Activated naive CD8-positive, alpha-beta T cell treated with anti-CD3 and anti-CD28 coated beads for 36 hours (primary cell): ENCODE results near the gene HCFC1R1. TPM values are rescaled to one million over a fixed set of nuclear protein-coding genes. Genes with fewer than 3 reads are reported as not detected.

Source experiments
- DNase-seq: peaks from one replicate; pipeline ENCODE4 v3.0.0; 2021
- H3K27ac Mint-ChIP-seq: one replicate; pipeline ENCODE4 v1.8.0; 2022; ENCODE audit warnings: mild to moderate bottlenecking, moderate library complexity, mixed read lengths
- H3K27me3 Mint-ChIP-seq: one replicate; pipeline ENCODE4 v1.8.0; 2022; ENCODE audit warnings: mild to moderate bottlenecking, mixed read lengths
- H3K36me3 Mint-ChIP-seq: one replicate; pipeline ENCODE4 v1.8.0; 2021; ENCODE audit warnings: mild to moderate bottlenecking, mixed read lengths
- H3K4me1 Mint-ChIP-seq: one replicate; pipeline ENCODE4 v1.8.0; 2021; ENCODE audit warnings: mixed read lengths
- H3K4me3 Mint-ChIP-seq: one replicate; pipeline ENCODE4 v1.8.0; 2022; ENCODE audit warnings: mild to moderate bottlenecking, moderate library complexity, mixed read lengths
- H3K9me3 Mint-ChIP-seq: one replicate; pipeline ENCODE4 v1.8.0; 2022; ENCODE audit warnings: mixed read lengths
- total RNA-seq, 2 experiments: library from RNA; stranded (reverse); gene quantifications; one replicate each; pipeline ENCODE4 v1.2.3, GENCODE V29; 2021

HCFC1R1 gene
- total RNA-seq, 2 experiments from 2014 or later: 23.4 to 23.7 TPM

GRCh38 chr16:3008690-3009037, 15.1 kb downstream of the HCFC1R1 start:
- peaks cover 21% of the 10 kb centered on the region for H3K4me1 Mint-ChIP-seq
- no peaks in the 10 kb centered on the region for H3K9me3 Mint-ChIP-seq
- H3K27ac Mint-ChIP-seq: no peak overlapping the region
- H3K36me3 Mint-ChIP-seq: no peaks in the 10 kb centered on the region
- H3K4me3 Mint-ChIP-seq: no peak overlapping the region
- DNase-seq: no peak
- H3K27me3 Mint-ChIP-seq: peaks cover 20% of the 10 kb centered on the region

DNA sequence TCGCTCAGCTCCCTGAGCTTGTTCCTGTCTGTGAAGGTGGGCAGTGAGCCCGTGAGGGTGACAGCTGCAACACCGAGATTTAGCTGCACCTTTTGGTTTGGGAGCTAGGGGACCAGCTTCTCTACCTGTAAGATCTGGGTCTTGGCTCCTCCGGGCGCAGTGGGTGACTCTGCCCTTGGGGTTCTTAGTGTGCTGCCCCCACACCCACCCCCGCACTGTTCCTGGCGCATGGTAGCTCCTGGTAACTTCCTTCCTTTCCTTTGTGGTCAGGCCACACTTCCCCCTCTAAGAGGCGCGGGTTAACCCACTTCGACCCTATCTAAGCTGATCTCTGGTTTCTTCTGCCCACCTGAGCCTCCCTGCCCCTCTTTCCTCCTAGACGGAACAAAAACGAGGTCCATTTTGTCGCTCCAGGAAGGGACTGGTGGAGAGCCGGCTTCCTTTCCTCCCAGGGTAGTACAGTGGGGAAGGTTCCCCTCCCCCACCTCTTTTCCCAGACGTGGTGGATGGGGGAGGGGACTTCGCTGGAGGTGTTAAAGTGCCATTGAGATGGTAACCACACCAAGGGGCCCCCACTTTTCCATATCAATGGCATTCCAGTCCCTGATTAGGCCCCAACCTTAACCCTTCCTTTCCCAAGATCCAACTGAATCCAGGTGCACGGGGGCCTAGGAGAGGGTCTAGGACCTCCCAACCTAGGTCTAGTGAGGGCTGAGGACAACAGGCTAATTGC, 15.6 kb downstream of the HCFC1R1 start:
- no peak overlapping the region for H3K27ac Mint-ChIP-seq
- no peak for DNase-seq
- no peaks in the 10 kb centered on the region for H3K9me3 Mint-ChIP-seq
- no peaks in the 10 kb centered on the region for H3K36me3 Mint-ChIP-seq
- peak overlapping the region; percentile 56 for H3K4me3 Mint-ChIP-seq
- peaks cover 21% of the 10 kb centered on the region for H3K4me1 Mint-ChIP-seq
- peaks cover 20% of the 10 kb centered on the region for H3K27me3 Mint-ChIP-seq

DNA sequence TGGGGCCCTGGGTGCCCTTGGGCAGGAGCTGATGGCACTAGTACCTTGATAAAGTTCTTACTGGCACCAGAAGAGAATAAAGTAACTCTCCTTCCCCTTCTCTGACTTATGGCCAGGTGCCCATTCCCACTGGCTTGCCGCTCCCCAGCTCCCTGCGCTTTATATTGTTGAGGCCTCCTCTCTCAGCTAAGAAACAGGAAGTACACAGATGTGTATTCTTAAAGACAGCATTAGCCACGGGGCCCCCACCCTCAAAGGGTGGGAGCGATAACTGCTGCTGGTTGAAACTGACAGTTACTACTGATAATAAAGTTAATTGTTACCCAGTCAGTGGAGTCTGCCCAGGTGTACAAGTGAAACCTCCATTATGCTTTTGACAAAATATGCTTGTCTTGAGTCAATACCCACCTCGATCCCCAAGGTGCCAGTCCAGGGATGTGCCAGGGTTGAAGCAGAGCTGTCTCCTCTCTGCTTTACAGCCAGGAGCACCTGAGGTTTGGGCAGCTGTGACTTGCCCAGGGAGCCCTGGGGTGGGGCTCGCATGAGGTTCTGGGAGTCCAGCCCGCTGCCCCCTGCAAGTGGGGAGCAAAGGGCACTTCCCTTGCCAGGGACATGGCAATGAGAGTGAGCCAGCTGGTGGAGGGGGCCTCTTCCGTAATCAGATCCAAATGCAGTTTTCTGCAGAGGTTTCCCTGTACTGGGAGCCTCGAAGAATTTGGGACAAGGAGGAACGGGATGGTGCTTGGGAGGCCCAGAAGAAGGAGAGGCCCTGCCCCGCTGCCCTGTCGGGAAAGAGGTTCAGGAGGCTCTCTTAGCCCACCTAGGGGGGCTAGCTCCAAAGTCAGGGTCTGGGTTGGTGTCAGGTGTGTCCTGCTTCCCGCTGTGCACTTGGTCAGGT, 16.4 kb downstream of the HCFC1R1 start:
- Mint-ChIP-seq H3K36me3 (no peaks in the 10 kb centered on the region), H3K27me3 (peaks cover 14% of the 10 kb centered on the region), H3K27ac (no peak overlapping the region), H3K4me1 (peaks cover 19% of the 10 kb centered on the region), H3K9me3 (no peaks in the 10 kb centered on the region), H3K4me3 (no peak overlapping the region)
- DNase-seq: no peak

DNA sequence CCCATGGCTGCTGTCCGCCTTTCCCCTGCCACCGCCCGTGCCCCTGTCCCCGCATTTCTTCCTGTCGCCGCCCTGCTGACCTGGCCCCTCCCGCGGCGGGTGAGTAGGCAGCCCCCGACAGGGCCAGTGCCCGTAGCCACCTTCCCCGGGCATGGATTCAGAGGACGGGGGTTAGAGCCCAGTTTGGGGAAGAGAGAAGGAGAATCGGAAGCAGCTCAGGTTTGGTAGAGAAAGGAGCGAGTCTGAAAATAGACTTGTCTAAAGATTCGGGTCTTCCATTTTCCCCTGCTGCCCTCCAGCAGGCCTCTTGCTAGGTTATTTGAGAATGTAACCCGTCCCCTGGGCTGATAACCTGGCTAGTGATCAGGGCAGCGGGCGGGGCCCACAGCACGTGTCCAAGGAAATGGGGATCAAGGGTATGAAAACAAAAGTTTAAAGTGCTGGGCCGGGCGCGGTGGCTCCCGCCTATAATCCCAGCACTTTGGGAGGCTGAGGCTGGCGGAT, 18.9 kb downstream of the HCFC1R1 start:
- Mint-ChIP-seq H3K4me3 (peak overlapping the region; percentile 60), H3K9me3 (no peaks in the 10 kb centered on the region)
- DNase-seq: no peak

GRCh38 chr16:3004319-3004718, 19.4 kb downstream of the HCFC1R1 start:
- Mint-ChIP-seq H3K4me1 (peaks cover 19% of the 10 kb centered on the region), H3K4me3 (no peak overlapping the region), H3K36me3 (no peaks in the 10 kb centered on the region), H3K27ac (no peak overlapping the region), H3K27me3 (peaks cover 6% of the 10 kb centered on the region), H3K9me3 (no peaks in the 10 kb centered on the region)
- no peak for DNase-seq

More for the DNA sequence above, 18.9 kb downstream of the HCFC1R1 start:
- H3K27me3 Mint-ChIP-seq: peaks cover 6% of the 10 kb centered on the region
- peaks cover 19% of the 10 kb centered on the region for H3K4me1 Mint-ChIP-seq
- no peaks in the 10 kb centered on the region for H3K36me3 Mint-ChIP-seq
- no peak overlapping the region for H3K27ac Mint-ChIP-seq

- Mint-ChIP-seq H3K9me3 (no peaks in the 10 kb centered on the region), H3K27me3 (peaks cover 6% of the 10 kb centered on the region), H3K27ac (no peak overlapping the region), H3K4me1 (peaks cover 17% of the 10 kb centered on the region), H3K4me3 (peak overlapping the region; percentile 25), H3K36me3 (no peaks in the 10 kb centered on the region)
- peak; percentile 98 for DNase-seq
Observed at GRCh38 chr16:3003582-3004270, 20.0 kb downstream of the HCFC1R1 start.

GRCh38 chr16:3001316-3001715, 22.4 kb downstream of the HCFC1R1 start:
- DNase-seq: no peak
- Mint-ChIP-seq H3K9me3 (no peaks in the 10 kb centered on the region), H3K4me3 (no peak overlapping the region), H3K27me3 (peaks cover 6% of the 10 kb centered on the region), H3K4me1 (no peaks in the 10 kb centered on the region), H3K36me3 (no peaks in the 10 kb centered on the region), H3K27ac (no peak overlapping the region)

DNA sequence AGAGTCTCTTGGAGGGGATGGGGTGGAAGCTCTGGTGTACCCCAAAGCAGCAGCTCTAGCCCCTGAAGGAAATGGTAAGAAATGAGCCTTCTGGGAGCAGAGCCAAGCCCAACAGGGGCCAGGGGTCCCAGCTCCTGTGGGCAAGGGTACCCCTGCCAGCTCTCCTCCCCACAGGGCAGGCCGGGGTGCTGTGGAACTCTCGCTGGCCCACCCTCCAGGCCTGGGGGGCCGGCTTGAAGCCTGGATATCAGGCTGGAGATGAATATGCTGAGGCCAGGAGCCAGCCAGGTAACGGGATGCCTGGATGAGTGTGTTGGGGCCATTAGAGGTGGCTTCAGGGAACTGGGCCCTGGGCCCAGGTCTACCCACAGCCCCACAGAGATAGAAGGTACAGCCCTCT, 23.2 kb downstream of the HCFC1R1 start:
- Mint-ChIP-seq H3K36me3 (no peaks in the 10 kb centered on the region), H3K4me1 (no peaks in the 10 kb centered on the region), H3K27me3 (peaks cover 6% of the 10 kb centered on the region), H3K27ac (no peak overlapping the region), H3K4me3 (no peak overlapping the region), H3K9me3 (no peaks in the 10 kb centered on the region)
- no peak for DNase-seq

GRCh38 chr16:2999929-3000328, 23.8 kb downstream of the HCFC1R1 start:
- Mint-ChIP-seq H3K27me3 (peaks cover 3% of the 10 kb centered on the region), H3K27ac (no peak overlapping the region), H3K9me3 (no peaks in the 10 kb centered on the region), H3K36me3 (no peaks in the 10 kb centered on the region), H3K4me3 (no peak overlapping the region), H3K4me1 (no peaks in the 10 kb centered on the region)
- DNase-seq: no peak

DNA sequence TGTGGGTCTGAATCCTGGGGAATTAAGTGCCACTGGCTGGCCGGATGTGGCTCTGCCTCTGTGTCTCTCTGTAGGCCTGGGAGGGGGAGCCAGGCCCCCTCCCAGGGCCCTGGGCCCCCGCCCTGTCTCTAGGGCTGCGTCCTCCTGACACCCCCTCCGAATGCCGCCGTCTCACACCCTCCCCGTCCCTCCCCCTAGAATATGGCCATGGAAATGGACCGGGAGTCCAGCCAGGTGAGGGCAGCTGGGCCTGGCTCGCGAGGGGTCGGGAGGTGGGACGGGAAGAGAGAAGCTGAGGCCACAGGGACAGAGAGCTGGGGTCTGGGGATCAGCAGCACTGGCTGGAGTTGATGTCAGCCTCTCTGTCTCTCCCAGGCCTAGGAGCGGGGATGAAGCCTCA, 27.4 kb downstream of the HCFC1R1 start:
- DNase-seq: no peak

GRCh38 chr16:2992383-2993081, 31.2 kb downstream of the HCFC1R1 start:
- Mint-ChIP-seq H3K36me3 (no peaks in the 10 kb centered on the region), H3K27ac (no peak overlapping the region), H3K27me3 (peaks cover 9% of the 10 kb centered on the region), H3K9me3 (no peaks in the 10 kb centered on the region), H3K4me1 (no peaks in the 10 kb centered on the region), H3K4me3 (no peak overlapping the region)
- DNase-seq: no peak

More for the DNA sequence above, 27.4 kb downstream of the HCFC1R1 start:
- no peaks in the 10 kb centered on the region for H3K4me1 Mint-ChIP-seq
- no peaks in the 10 kb centered on the region for H3K36me3 Mint-ChIP-seq
- no peak overlapping the region for H3K27ac Mint-ChIP-seq
- no peaks in the 10 kb centered on the region for H3K27me3 Mint-ChIP-seq
- no peak overlapping the region for H3K4me3 Mint-ChIP-seq
- no peaks in the 10 kb centered on the region for H3K9me3 Mint-ChIP-seq

- Mint-ChIP-seq H3K27ac (no peak overlapping the region), H3K4me3 (no peak overlapping the region), H3K4me1 (no peaks in the 10 kb centered on the region), H3K36me3 (no peaks in the 10 kb centered on the region), H3K9me3 (no peaks in the 10 kb centered on the region), H3K27me3 (peaks cover 9% of the 10 kb centered on the region)
- no peak for DNase-seq
Observed at GRCh38 chr16:2991566-2992261, 32.0 kb downstream of the HCFC1R1 start.

DNA sequence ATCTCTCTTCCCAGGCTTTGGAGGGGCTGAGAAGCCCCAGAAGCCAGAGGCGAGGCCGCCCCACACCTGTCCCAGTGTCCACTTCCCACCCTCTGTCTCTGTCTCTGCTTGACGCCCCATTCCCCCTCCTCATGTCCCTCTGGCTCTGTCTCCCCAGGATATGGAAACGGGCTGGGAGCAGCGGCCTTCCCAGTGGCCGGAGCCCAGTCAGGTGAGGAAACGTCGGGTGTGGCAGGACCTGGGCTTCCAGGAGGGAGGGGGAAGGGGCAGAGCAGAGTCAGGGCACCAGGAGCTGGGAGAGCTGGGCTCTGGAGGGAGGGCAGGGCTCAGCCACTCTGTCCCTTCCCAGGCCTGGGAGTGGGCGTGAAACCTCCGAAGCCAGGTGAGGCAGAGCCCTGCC, 32.9 kb downstream of the HCFC1R1 start:
- Mint-ChIP-seq H3K36me3 (no peaks in the 10 kb centered on the region), H3K4me1 (no peaks in the 10 kb centered on the region), H3K4me3 (no peak overlapping the region), H3K9me3 (no peaks in the 10 kb centered on the region), H3K27ac (no peak overlapping the region), H3K27me3 (peaks cover 9% of the 10 kb centered on the region)
- DNase-seq: no peak

- no peak overlapping the region for H3K27ac Mint-ChIP-seq
Observed at GRCh38 chr16:2988590-2989099, 35.1 kb downstream of the HCFC1R1 start.

More at GRCh38 chr16:2988590-2989099, 35.1 kb downstream of the HCFC1R1 start:
- H3K9me3 Mint-ChIP-seq: no peaks in the 10 kb centered on the region
- peaks cover 2% of the 10 kb centered on the region for H3K4me1 Mint-ChIP-seq
- H3K27me3 Mint-ChIP-seq: peaks cover 9% of the 10 kb centered on the region
- H3K4me3 Mint-ChIP-seq: no peak overlapping the region
- no peaks in the 10 kb centered on the region for H3K36me3 Mint-ChIP-seq
- no peak for DNase-seq
